Pons (tissue), 1 donor: ENCODE results near the gene MACROD2.
"Not testable (repeated sequence)": the region's sequence is repeated elsewhere in the genome, so short reads cannot be mapped to it uniquely, and the experiment has no call there.

ENCODE experiments used
- DNase-seq: peaks from one replicate; pipeline ENCODE4 v3.0.0-alpha.2; 2016; ENCODE audit warnings: low spot score

MACROD2 gene

GRCh38 chr20:15451241-15451640 lies 1455.9 kb downstream of the MACROD2 start:
- no peak for DNase-seq

GRCh38 chr20:15455279-15455678 lies 1460.0 kb downstream of the MACROD2 start:
- DNase-seq: no peak

GRCh38 chr20:15461938-15462337 lies 1466.6 kb downstream of the MACROD2 start:
- DNase-seq: no peak

GRCh38 chr20:15475483-15475882 lies 1480.2 kb downstream of the MACROD2 start:
- DNase-seq: peak; percentile 43

GRCh38 chr20:15476186-15476585 lies 1480.9 kb downstream of the MACROD2 start:
- no peak for DNase-seq

GRCh38 chr20:15476781-15477180 lies 1481.5 kb downstream of the MACROD2 start:
- no peak for DNase-seq

- no peak for DNase-seq
These were observed 1487.2 kb downstream of the MACROD2 start for GRCh38 chr20:15482525-15482924.

- no peak for DNase-seq
These were observed 1490.2 kb downstream of the MACROD2 start for GRCh38 chr20:15485519-15485918.

GRCh38 chr20:15487030-15487429 lies 1491.7 kb downstream of the MACROD2 start:
- DNase-seq: no peak

- DNase-seq: no peak
These were observed 1492.4 kb downstream of the MACROD2 start for GRCh38 chr20:15487682-15488081.

- no peak for DNase-seq
These were observed 1496.3 kb downstream of the MACROD2 start for GRCh38 chr20:15491575-15491974.

GRCh38 chr20:15494851-15495250 lies 1499.5 kb downstream of the MACROD2 start:
- no peak for DNase-seq

- no peak for DNase-seq
These were observed 1501.3 kb downstream of the MACROD2 start for GRCh38 chr20:15496501-15497039.

- DNase-seq: no peak
These were observed 1503.6 kb downstream of the MACROD2 start for GRCh38 chr20:15498926-15499325.

- no peak for DNase-seq
These were observed 1511.0 kb downstream of the MACROD2 start for GRCh38 chr20:15506311-15506710.

GRCh38 chr20:15507151-15507550 lies 1511.8 kb downstream of the MACROD2 start:
- no peak for DNase-seq

GRCh38 chr20:15511551-15511950 lies 1516.2 kb downstream of the MACROD2 start:
- no peak for DNase-seq

GRCh38 chr20:15512916-15513315 lies 1517.6 kb downstream of the MACROD2 start:
- DNase-seq: no peak

- DNase-seq: peak; percentile 39
These were observed 1520.4 kb downstream of the MACROD2 start for GRCh38 chr20:15515691-15516090.

- no peak for DNase-seq
These were observed 1525.7 kb downstream of the MACROD2 start for GRCh38 chr20:15520930-15521524.

- DNase-seq: no peak
These were observed 1528.1 kb downstream of the MACROD2 start for GRCh38 chr20:15523400-15523799.

- no peak for DNase-seq
These were observed 1533.2 kb downstream of the MACROD2 start for GRCh38 chr20:15528391-15529111.

GRCh38 chr20:15535863-15536262 lies 1540.5 kb downstream of the MACROD2 start:
- DNase-seq: no peak

GRCh38 chr20:15537200-15537599 lies 1541.9 kb downstream of the MACROD2 start:
- DNase-seq: not testable (repeated sequence)
